Transverse colon (tissue), 3 donors: Measurements from ENCODE around the gene CNTNAP2.

ENCODE experiments used
- EP300 ChIP-seq: sonication (generic); formaldehyde crosslinking; IDR thresholded peaks from one replicate; pipeline ENCODE4 v1.6.1; 2017; ENCODE audit warnings: antibody characterized with exemption, low read depth
- POLR2A ChIP-seq: fragments of 450-650 bp; IDR thresholded peaks from one replicate; pipeline ENCODE4 v1.6.1; 2016; ENCODE audit warnings: antibody characterized with exemption, mild to moderate bottlenecking, moderate library complexity
- TF ChIP-seq, protein P1 (sequence below), 5 experiments: fragments of 200-600 bp in 3 of 5; fragments of 450-650 bp in 2 of 5; sonication (generic) in 3 of 5; IDR thresholded peaks; 1 replicate in 2 of 5; 2 replicates in 3 of 5; pipeline ENCODE4 v1.5.1; 2016 to 2017; ENCODE audit warnings: antibody characterized with exemption in 5 of 5, inconsistent platforms in 3 of 5, mild to moderate bottlenecking in 2 of 5, moderate library complexity in 1 of 5

DNA sequence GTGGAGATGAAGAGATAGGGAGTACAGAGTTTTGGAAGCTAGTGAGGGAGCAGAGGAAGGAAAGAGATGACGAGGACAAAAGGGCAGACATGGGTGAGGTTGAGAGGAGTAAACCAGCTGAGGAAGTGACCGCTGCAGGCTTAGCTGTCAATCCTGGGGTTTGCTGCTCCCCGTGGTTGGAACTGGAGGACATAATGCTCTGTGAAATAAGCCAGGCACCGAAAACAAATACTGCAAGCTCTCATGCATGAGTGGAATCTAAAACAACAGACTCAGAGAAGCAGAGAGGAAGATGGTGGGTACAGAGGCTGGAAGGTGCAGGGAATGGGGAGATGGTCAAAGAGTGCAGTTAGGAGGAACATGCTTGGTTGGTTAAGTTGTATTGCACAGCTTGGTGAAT lies 1991.8 kb downstream of the CNTNAP2 start:
- TF ChIP-seq, protein P1, sequence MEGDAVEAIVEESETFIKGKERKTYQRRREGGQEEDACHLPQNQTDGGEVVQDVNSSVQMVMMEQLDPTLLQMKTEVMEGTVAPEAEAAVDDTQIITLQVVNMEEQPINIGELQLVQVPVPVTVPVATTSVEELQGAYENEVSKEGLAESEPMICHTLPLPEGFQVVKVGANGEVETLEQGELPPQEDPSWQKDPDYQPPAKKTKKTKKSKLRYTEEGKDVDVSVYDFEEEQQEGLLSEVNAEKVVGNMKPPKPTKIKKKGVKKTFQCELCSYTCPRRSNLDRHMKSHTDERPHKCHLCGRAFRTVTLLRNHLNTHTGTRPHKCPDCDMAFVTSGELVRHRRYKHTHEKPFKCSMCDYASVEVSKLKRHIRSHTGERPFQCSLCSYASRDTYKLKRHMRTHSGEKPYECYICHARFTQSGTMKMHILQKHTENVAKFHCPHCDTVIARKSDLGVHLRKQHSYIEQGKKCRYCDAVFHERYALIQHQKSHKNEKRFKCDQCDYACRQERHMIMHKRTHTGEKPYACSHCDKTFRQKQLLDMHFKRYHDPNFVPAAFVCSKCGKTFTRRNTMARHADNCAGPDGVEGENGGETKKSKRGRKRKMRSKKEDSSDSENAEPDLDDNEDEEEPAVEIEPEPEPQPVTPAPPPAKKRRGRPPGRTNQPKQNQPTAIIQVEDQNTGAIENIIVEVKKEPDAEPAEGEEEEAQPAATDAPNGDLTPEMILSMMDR (IDR thresholded peaks at IDR 0.05), result no peak
- TF ChIP-seq EP300 (no peak), POLR2A (no peak)
